Uterus (tissue), 2 donors: ENCODE measurements around the gene RAB14.

ENCODE experiments used
- POLR2A ChIP-seq, 2 donors: fragments of 450-650 bp; IDR thresholded peaks; one replicate each; pipeline ENCODE4 v1.6.1; 2016; ENCODE audit warnings: antibody characterized with exemption in 2 of 2, mild to moderate bottlenecking in 1 of 2, moderate library complexity in 1 of 2
- TF ChIP-seq, protein P1 (sequence below), 4 experiments: fragments of 200-600 bp in 2 of 4; fragments of 450-650 bp in 2 of 4; sonication (generic) in 2 of 4; IDR thresholded peaks; one replicate each; pipeline ENCODE4 v1.5.1; 2016 to 2019; ENCODE audit warnings: antibody characterized with exemption in 4 of 4, mild to moderate bottlenecking in 2 of 4, moderate library complexity in 1 of 4

DNA sequence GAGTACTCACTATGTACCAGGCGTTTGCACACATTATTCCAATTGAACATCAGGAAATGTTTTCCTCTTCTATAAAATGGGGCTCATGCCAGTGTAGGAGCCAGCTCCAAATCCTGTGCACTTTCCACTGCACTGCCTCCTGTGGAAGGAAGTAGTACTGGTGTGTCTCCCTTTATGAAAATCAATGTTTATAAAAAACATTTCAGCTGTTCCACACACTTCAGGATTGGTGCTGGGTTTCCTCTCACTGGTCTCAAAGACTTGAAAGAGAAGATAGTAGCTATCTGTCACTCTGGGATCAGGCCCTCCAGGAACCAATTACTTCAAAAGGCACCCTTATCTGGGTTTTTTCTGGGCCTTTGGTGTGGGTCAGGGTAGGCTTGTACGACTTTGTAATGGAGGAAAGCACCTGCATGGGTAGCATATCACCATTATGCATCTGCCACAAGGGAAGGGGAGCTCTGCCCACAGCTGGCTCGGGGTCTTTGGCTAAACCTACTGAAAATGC, 32.5 kb downstream of the RAB14 start:
- TF ChIP-seq, protein P1, sequence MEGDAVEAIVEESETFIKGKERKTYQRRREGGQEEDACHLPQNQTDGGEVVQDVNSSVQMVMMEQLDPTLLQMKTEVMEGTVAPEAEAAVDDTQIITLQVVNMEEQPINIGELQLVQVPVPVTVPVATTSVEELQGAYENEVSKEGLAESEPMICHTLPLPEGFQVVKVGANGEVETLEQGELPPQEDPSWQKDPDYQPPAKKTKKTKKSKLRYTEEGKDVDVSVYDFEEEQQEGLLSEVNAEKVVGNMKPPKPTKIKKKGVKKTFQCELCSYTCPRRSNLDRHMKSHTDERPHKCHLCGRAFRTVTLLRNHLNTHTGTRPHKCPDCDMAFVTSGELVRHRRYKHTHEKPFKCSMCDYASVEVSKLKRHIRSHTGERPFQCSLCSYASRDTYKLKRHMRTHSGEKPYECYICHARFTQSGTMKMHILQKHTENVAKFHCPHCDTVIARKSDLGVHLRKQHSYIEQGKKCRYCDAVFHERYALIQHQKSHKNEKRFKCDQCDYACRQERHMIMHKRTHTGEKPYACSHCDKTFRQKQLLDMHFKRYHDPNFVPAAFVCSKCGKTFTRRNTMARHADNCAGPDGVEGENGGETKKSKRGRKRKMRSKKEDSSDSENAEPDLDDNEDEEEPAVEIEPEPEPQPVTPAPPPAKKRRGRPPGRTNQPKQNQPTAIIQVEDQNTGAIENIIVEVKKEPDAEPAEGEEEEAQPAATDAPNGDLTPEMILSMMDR (IDR thresholded peaks at IDR 0.05): peak in 1 of 4 experiments; percentile 16
- TF ChIP-seq POLR2A (IDR thresholded peaks at IDR 0.05): no peak
